ENCODE data around the gene LUZP2. TPM values are rescaled to one million over a fixed set of nuclear protein-coding genes. Genes with fewer than 3 reads are reported as not detected.

LUZP2 gene
- total and polyA plus RNA-seq, 2 of the 8 experiments (the other 6 are each of a cell fraction or from before 2014, with no cell fraction given) = 0.79 to 1.5 TPM

GRCh38 chr11:24593332-24593731 lies 96.5 kb downstream of the LUZP2 start (continued):
- TF ChIP-seq, protein P1, sequence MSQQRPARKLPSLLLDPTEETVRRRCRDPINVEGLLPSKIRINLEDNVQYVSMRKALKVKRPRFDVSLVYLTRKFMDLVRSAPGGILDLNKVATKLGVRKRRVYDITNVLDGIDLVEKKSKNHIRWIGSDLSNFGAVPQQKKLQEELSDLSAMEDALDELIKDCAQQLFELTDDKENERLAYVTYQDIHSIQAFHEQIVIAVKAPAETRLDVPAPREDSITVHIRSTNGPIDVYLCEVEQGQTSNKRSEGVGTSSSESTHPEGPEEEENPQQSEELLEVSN (IDR thresholded peaks at IDR 0.05) = no peak
- TF ChIP-seq EP300 (IDR thresholded peaks at IDR 0.05; ENCODE audit: borderline replicate concordance in 1 of 2, low read depth in 2 of 2, low read length in 2 of 2) (no peak), CBX8 (IDR thresholded peaks at IDR 0.05; ENCODE audit: borderline replicate concordance, low read depth, low read length) (no peak), CEBPB (IDR thresholded peaks at IDR 0.05; ENCODE audit: low read depth, low read length) (no peak), CTBP2 (IDR thresholded peaks at IDR 0.05; ENCODE audit: borderline replicate concordance, insufficient read depth, insufficient read length, low read length) (no peak), GTF2F1 (IDR thresholded peaks at IDR 0.05; ENCODE audit: borderline replicate concordance, low read depth, low read length) (no peak), HDAC6 (IDR thresholded peaks at IDR 0.05; ENCODE audit: low read depth, low read length) (no peak), NRF1 (IDR thresholded peaks at IDR 0.05; ENCODE audit: low read depth, low read length) (no peak), JUN (IDR thresholded peaks at IDR 0.05; ENCODE audit: low read depth, low read length) (no peak)

Measured in H1 (cell line).